Body of pancreas (tissue), 4 donors: ENCODE measurements around the gene ASCC2. TPM values are rescaled to one million over a fixed set of nuclear protein-coding genes. Genes with fewer than 3 reads are reported as not detected.
"Not testable (repeated sequence)": the region's sequence is repeated elsewhere in the genome, so short reads cannot be mapped to it uniquely, and the experiment has no call there.

Source experiments
- ATAC-seq: fragments of 150-250 bp; one replicate; pipeline ENCODE4 v1.9.1; 2016
- DNase-seq, 4 donors: peaks; one replicate each; pipeline ENCODE4 v3.0.0-alpha.2; 2019
- H3K27ac ChIP-seq, 4 donors: fragments of 200-600 bp; sonication (generic); 1 replicate in 3 of 4; 2 replicates in 1 of 4; pipeline versions ENCODE4 v1.5.1 to v1.6.1; 2016 to 2019; ENCODE audit warnings: mild to moderate bottlenecking in 1 of 4, mixed read lengths in 1 of 4, moderate library complexity in 1 of 4
- H3K27me3 ChIP-seq, 2 donors: fragments of 200-600 bp; sonication (generic); one replicate each; pipeline ENCODE4 v1.6.0; 2016; ENCODE audit warnings: mild to moderate bottlenecking in 1 of 2
- H3K36me3 ChIP-seq, 2 donors: fragments of 200-600 bp; sonication (generic); replicated peaks in 1 of 2; 2 replicates each; pipeline ENCODE4 v1.5.1; 2016; ENCODE audit warnings: low read depth in 2 of 2; ENCODE audit not compliant: insufficient read depth in 1 of 2
- H3K4me1 ChIP-seq: fragments of 200-600 bp; sonication (generic); one replicate; pipeline ENCODE4 v1.6.0; 2016
- H3K4me3 ChIP-seq, 2 donors: fragments of 200-600 bp; sonication (generic); 1 replicate in 1 of 2; 2 replicates in 1 of 2; pipeline ENCODE4 v1.5.1; 2016 to 2019
- H3K9me3 ChIP-seq, 3 donors: fragments of 200-600 bp; sonication (generic); 1 replicate in 2 of 3; 2 replicates in 1 of 3; pipeline ENCODE4 v1.5.1; 2016
- POLR2A ChIP-seq, 3 donors: fragments of 450-650 bp; IDR thresholded peaks; one replicate each; pipeline ENCODE4 v1.6.1; 2016; ENCODE audit warnings: antibody characterized with exemption in 3 of 3, mild to moderate bottlenecking in 2 of 3
- WGBS, 2 donors: methylation state at CpG; one replicate each; pipeline ENCODE4 v1.1.5; 2017; 5-methylcytosine and 5-hydroxymethylcytosine counted together
- intact Hi-C: fragments of 100-400 bp; cut with DNase I; formaldehyde crosslinking; loops from one replicate; pipeline ENCODE4 v1.15.1; 2023
- total RNA-seq, 2 donors: library from RNA; depleted of rRNA; stranded (reverse); fragments of >200 nt; gene quantifications; one replicate each; pipeline ENCODE4 v1.1.0, GENCODE V29; 2016
- TF ChIP-seq, protein P1 (sequence below), 7 experiments: fragments of 450-650 bp in 4 of 7; fragments of 200-600 bp in 3 of 7; sonication (generic) in 3 of 7; IDR thresholded peaks; one replicate each; pipeline ENCODE4 v1.5.1; 2016 to 2019; ENCODE audit warnings: antibody characterized with exemption in 7 of 7

Gene ASCC2
- total RNA-seq, 2 donors from 2014 or later: 34.3 to 42.0 TPM

DNA sequence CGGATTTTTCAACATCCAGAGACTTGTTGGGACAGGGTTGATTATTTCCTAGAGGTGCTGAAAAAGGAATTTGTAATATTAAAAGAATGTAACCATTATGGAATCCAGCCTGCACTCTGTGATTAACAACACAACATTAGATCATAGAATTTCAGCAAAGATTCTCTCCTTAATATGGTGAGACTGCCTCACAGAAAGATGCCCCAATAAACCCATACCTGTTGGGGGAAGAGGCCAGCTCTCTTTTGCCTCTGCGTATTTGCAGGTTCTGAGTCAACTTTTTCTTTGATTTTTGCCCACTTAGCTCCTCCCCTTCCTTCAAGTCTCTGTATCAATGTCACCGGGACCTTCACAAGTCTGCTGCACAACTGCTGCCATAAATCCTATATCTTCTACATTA lies 32.5 kb upstream of the ASCC2 start:
- ATAC-seq: peak; percentile 72
- Histone ChIP-seq H3K9me3 (no peaks in the 10 kb centered on the region), H3K4me3 (no peak overlapping the region), H3K27ac (peak overlapping the region in 3 of 4 donors; percentile 56 to 75 (median 62)), H3K4me1 (peaks cover 20% of the 10 kb centered on the region), H3K36me3 (no peaks in the 10 kb centered on the region), H3K27me3 (no peaks in the 10 kb centered on the region)
- no peak for DNase-seq
- TF ChIP-seq POLR2A (IDR thresholded peaks at IDR 0.05): no peak
- TF ChIP-seq, protein P1, sequence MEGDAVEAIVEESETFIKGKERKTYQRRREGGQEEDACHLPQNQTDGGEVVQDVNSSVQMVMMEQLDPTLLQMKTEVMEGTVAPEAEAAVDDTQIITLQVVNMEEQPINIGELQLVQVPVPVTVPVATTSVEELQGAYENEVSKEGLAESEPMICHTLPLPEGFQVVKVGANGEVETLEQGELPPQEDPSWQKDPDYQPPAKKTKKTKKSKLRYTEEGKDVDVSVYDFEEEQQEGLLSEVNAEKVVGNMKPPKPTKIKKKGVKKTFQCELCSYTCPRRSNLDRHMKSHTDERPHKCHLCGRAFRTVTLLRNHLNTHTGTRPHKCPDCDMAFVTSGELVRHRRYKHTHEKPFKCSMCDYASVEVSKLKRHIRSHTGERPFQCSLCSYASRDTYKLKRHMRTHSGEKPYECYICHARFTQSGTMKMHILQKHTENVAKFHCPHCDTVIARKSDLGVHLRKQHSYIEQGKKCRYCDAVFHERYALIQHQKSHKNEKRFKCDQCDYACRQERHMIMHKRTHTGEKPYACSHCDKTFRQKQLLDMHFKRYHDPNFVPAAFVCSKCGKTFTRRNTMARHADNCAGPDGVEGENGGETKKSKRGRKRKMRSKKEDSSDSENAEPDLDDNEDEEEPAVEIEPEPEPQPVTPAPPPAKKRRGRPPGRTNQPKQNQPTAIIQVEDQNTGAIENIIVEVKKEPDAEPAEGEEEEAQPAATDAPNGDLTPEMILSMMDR (IDR thresholded peaks at IDR 0.05): no peak
- intact Hi-C loops: no loop called here
- 44 to 61% methylated on average over 2 to 3 of the region's 3 CpGs for WGBS, 2 donors

DNA sequence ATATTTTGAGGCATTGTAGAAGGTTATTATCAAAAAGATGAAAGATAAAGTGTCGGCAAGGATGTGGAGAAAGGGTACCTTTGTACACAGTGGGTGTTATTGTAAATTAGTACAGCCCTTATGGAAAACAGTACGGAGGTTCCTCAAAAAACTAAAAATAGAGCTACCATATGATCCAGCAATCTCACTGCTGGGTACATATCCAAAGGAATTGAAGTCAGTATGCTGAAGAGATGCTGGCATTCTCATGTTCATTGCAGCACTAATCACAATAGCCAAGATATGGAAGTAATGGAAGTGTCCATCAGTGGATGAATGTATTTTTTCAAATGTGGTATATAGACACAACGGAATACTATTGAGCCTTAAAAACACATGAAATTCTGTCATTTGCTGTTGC lies 29.8 kb upstream of the ASCC2 start:
- 74 to 83% methylated on average over 3 of the region's 3 CpGs for WGBS, 2 donors

GRCh38 chr22:29867260-29867659 lies 29.2 kb upstream of the ASCC2 start:
- Histone ChIP-seq H3K9me3 (no peaks in the 10 kb centered on the region), H3K4me3 (no peak overlapping the region), H3K27me3 (no peaks in the 10 kb centered on the region), H3K36me3 (no peaks in the 10 kb centered on the region), H3K4me1 (peaks cover 17% of the 10 kb centered on the region), H3K27ac (no peak overlapping the region)
- intact Hi-C loops: no loop called here
- no peak for ATAC-seq
- no peak for DNase-seq
- no peak for TF ChIP-seq POLR2A (IDR thresholded peaks at IDR 0.05)
- TF ChIP-seq, protein P1 (IDR thresholded peaks at IDR 0.05): no peak

More for the DNA sequence above, 29.8 kb upstream of the ASCC2 start:
- intact Hi-C loops: no loop called here
- no peak for DNase-seq
- H3K4me1 ChIP-seq: peaks cover 20% of the 10 kb centered on the region
- TF ChIP-seq, protein P1 (IDR thresholded peaks at IDR 0.05): no peak
- no peak for TF ChIP-seq POLR2A (IDR thresholded peaks at IDR 0.05)
- no peak for ATAC-seq
- H3K27ac ChIP-seq: no peak overlapping the region
- no peaks in the 10 kb centered on the region for H3K9me3 ChIP-seq
- no peaks in the 10 kb centered on the region for H3K27me3 ChIP-seq
- H3K4me3 ChIP-seq: no peak overlapping the region
- H3K36me3 ChIP-seq: no peaks in the 10 kb centered on the region

DNA sequence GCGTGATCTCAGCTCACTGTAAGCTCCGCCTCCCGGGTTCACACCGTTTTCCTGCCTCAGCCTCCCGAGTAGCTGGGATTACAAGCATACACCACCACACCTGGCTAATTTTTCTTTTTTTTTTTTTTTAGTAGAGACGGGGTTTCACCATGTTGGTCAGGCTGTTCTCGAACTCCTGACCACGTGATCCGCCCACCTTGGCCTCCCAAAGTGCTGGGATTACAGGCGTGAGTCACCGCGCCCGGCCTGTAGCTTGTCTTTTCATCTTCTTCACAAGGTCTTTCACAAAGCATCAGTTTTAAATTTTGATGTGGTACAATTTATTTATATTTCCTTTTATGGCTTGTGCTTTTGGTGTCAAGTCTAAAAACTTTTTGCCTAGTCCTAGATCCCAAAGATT lies 27.5 kb upstream of the ASCC2 start:
- ATAC-seq, H3K27ac ChIP-seq, DNase-seq, H3K36me3 ChIP-seq, H3K4me1 ChIP-seq, H3K27me3 ChIP-seq, H3K4me3 ChIP-seq, H3K9me3 ChIP-seq, intact Hi-C loops: not testable (repeated sequence)
- WGBS, 2 donors: 80 to 94% methylated on average over 13 of the region's 13 CpGs

DNA sequence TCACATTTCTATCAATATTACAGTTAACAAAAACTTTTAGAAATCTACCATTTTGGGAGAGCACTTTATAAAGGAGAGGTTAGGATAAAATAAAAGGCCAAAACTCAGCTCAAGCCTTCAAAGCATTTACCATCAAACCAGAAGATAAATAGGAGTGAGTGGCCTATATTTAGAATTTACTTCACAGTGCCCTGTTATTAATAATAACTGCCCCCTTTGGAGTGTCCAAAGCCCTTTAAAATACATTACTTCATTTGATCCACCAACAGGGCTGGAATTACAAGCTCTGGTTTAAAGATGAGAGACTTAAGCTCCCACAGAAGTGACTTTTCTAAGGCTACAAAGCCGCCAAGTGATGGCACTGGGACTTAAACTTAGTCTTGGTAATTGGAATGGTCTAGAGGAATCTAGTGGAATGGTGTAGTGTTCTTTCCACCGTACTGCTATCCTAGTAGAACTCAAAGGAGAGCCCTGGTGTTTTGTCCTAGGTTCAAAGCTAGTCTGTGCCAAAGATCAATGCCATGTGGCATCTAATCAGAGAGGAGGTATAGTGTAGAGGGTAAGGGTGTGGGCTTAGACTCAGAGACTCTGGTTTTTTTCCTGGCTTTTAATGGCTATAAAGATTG lies 23.7 kb upstream of the ASCC2 start:
- H3K36me3 ChIP-seq: no peaks in the 10 kb centered on the region
- H3K4me1 ChIP-seq: no peaks in the 10 kb centered on the region
- TF ChIP-seq POLR2A (IDR thresholded peaks at IDR 0.05): no peak
- TF ChIP-seq, protein P1 (IDR thresholded peaks at IDR 0.05): no peak
- H3K4me3 ChIP-seq: no peak overlapping the region
- DNase-seq: no peak
- no peak for ATAC-seq
- intact Hi-C loops: no loop called here
- no peaks in the 10 kb centered on the region for H3K27me3 ChIP-seq
- no peak overlapping the region for H3K27ac ChIP-seq
- no peaks in the 10 kb centered on the region for H3K9me3 ChIP-seq
- 79 to 85% methylated on average over 2 of the region's 2 CpGs for whole genome bisulfite sequencing, 2 donors
